ENCODE measurements around the gene ARHGAP25.

ARHGAP25 gene

GRCh38 chr2:68755071-68755470 is 20.5 kb downstream of the ARHGAP25 start:
- Histone ChIP-seq H3K4me3 (ENCODE audit: insufficient read depth in 1 of 2, low read depth in 1 of 2, low read length in 2 of 2) (no peak overlapping the region), H2BK15ac (ENCODE audit: low read depth, poor library complexity, severe bottlenecking) (no peak overlapping the region), H3K27me3 (ENCODE audit: control insufficient read depth in 1 of 2, insufficient read depth in 1 of 2, low read length in 2 of 2) (no peaks in the 10 kb centered on the region), H2BK120ac (ENCODE audit: low read depth, low read length) (no peak overlapping the region), H3K4me2 (ENCODE audit: low read length, poor library complexity, severe bottlenecking) (no peak overlapping the region), H3K4me1 (ENCODE audit: control insufficient read depth, insufficient read depth, low read depth, low read length) (no peaks in the 10 kb centered on the region), H3K18ac (ENCODE audit: low read depth in 1 of 2, low read length in 2 of 2) (no peak overlapping the region), H3K36me3 (ENCODE audit: control insufficient read depth in 1 of 2, insufficient read depth in 2 of 2, low read depth in 1 of 2, low read length in 2 of 2) (no peaks in the 10 kb centered on the region), H3K27ac (ENCODE audit: low read length, poor library complexity, severe bottlenecking) (no peak overlapping the region), H2BK12ac (ENCODE audit: low read length in 2 of 2) (no peak overlapping the region), H2BK5ac (ENCODE audit: low read depth, low read length, poor library complexity, severe bottlenecking) (no peak overlapping the region), H3K9me3 (ENCODE audit: control insufficient read depth, low read length) (peaks cover 12% of the 10 kb centered on the region), H2AK5ac (ENCODE audit: low read length, severe bottlenecking) (no peak overlapping the region), H3K79me1 (replicated peaks; ENCODE audit: low read length, poor library complexity, severe bottlenecking) (no peaks in the 10 kb centered on the region), H2AFZ (ENCODE audit: low read depth, low read length) (no peak overlapping the region), H3K23ac (ENCODE audit: low read length in 2 of 2) (no peak overlapping the region), H3K14ac (ENCODE audit: low read length in 2 of 2) (no peak overlapping the region), H4K8ac (ENCODE audit: low read length) (no peak overlapping the region), H3K4ac (ENCODE audit: low read depth in 1 of 2, low read length in 2 of 2) (no peak overlapping the region), H4K91ac (ENCODE audit: low read length) (no peak overlapping the region), H3K9ac (ENCODE audit: low read length) (no peak overlapping the region)
- DNase-seq: peak; percentile 53

GRCh38 chr2:68756178-68756577 is 21.6 kb downstream of the ARHGAP25 start:
- Histone ChIP-seq H3K4me1 (ENCODE audit: control insufficient read depth, insufficient read depth, low read depth, low read length) (no peaks in the 10 kb centered on the region), H3K79me1 (replicated peaks; ENCODE audit: low read length, poor library complexity, severe bottlenecking) (no peaks in the 10 kb centered on the region), H3K14ac (ENCODE audit: low read length in 2 of 2) (no peak overlapping the region), H3K27ac (ENCODE audit: low read length, poor library complexity, severe bottlenecking) (no peak overlapping the region), H4K91ac (ENCODE audit: low read length) (no peak overlapping the region), H3K27me3 (ENCODE audit: control insufficient read depth in 1 of 2, insufficient read depth in 1 of 2, low read length in 2 of 2) (no peaks in the 10 kb centered on the region), H3K9ac (ENCODE audit: low read length) (no peak overlapping the region), H2AFZ (ENCODE audit: low read depth, low read length) (no peak overlapping the region), H2BK5ac (ENCODE audit: low read depth, low read length, poor library complexity, severe bottlenecking) (no peak overlapping the region), H3K4ac (ENCODE audit: low read depth in 1 of 2, low read length in 2 of 2) (peak overlapping the region in 1 of 2 experiments; percentile 68), H3K4me3 (ENCODE audit: insufficient read depth in 1 of 2, low read depth in 1 of 2, low read length in 2 of 2) (no peak overlapping the region), H3K18ac (ENCODE audit: low read depth in 1 of 2, low read length in 2 of 2) (peak overlapping the region; percentile 3 to 81), H3K23ac (ENCODE audit: low read length in 2 of 2) (no peak overlapping the region), H3K4me2 (ENCODE audit: low read length, poor library complexity, severe bottlenecking) (no peak overlapping the region), H4K8ac (ENCODE audit: low read length) (peak overlapping the region; percentile 14), H3K9me3 (ENCODE audit: control insufficient read depth, low read length) (peaks cover 12% of the 10 kb centered on the region), H2AK5ac (ENCODE audit: low read length, severe bottlenecking) (no peak overlapping the region), H2BK120ac (ENCODE audit: low read depth, low read length) (peak overlapping the region; percentile 34), H2BK12ac (ENCODE audit: low read length in 2 of 2) (peak overlapping the region; percentile 11 to 86), H3K36me3 (ENCODE audit: control insufficient read depth in 1 of 2, insufficient read depth in 2 of 2, low read depth in 1 of 2, low read length in 2 of 2) (no peaks in the 10 kb centered on the region), H2BK15ac (ENCODE audit: low read depth, poor library complexity, severe bottlenecking) (no peak overlapping the region)
- WGBS: 53% methylated on average over 2 of the region's 2 CpGs
- no peak for DNase-seq

GRCh38 chr2:68757081-68757480 is 22.5 kb downstream of the ARHGAP25 start:
- H3K14ac ChIP-seq (ENCODE audit: low read length in 2 of 2): no peak overlapping the region
- no peaks in the 10 kb centered on the region for H3K79me1 ChIP-seq (replicated peaks; ENCODE audit: low read length, poor library complexity, severe bottlenecking)
- H3K36me3 ChIP-seq (ENCODE audit: control insufficient read depth in 1 of 2, insufficient read depth in 2 of 2, low read depth in 1 of 2, low read length in 2 of 2): no peaks in the 10 kb centered on the region
- H3K4ac ChIP-seq (ENCODE audit: low read depth in 1 of 2, low read length in 2 of 2): no peak overlapping the region
- H4K8ac ChIP-seq (ENCODE audit: low read length): no peak overlapping the region
- no peak overlapping the region for H3K4me2 ChIP-seq (ENCODE audit: low read length, poor library complexity, severe bottlenecking)
- no peak overlapping the region for H3K23ac ChIP-seq (ENCODE audit: low read length in 2 of 2)
- H3K9ac ChIP-seq (ENCODE audit: low read length): no peak overlapping the region
- DNase-seq: no peak
- WGBS: 80% methylated on average over 1 of the region's 2 CpGs
- no peak overlapping the region for H2BK120ac ChIP-seq (ENCODE audit: low read depth, low read length)
- no peak overlapping the region for H2BK5ac ChIP-seq (ENCODE audit: low read depth, low read length, poor library complexity, severe bottlenecking)
- H2BK12ac ChIP-seq (ENCODE audit: low read length in 2 of 2): no peak overlapping the region
- no peak overlapping the region for H3K27ac ChIP-seq (ENCODE audit: low read length, poor library complexity, severe bottlenecking)
- H2AK5ac ChIP-seq (ENCODE audit: low read length, severe bottlenecking): no peak overlapping the region
- no peak overlapping the region for H2AFZ ChIP-seq (ENCODE audit: low read depth, low read length)
- H3K4me3 ChIP-seq (ENCODE audit: insufficient read depth in 1 of 2, low read depth in 1 of 2, low read length in 2 of 2): no peak overlapping the region
- no peaks in the 10 kb centered on the region for H3K4me1 ChIP-seq (ENCODE audit: control insufficient read depth, insufficient read depth, low read depth, low read length)
- no peaks in the 10 kb centered on the region for H3K27me3 ChIP-seq (ENCODE audit: control insufficient read depth in 1 of 2, insufficient read depth in 1 of 2, low read length in 2 of 2)
- H4K91ac ChIP-seq (ENCODE audit: low read length): no peak overlapping the region
- H3K9me3 ChIP-seq (ENCODE audit: control insufficient read depth, low read length): peaks cover 12% of the 10 kb centered on the region
- H2BK15ac ChIP-seq (ENCODE audit: low read depth, poor library complexity, severe bottlenecking): no peak overlapping the region
- no peak overlapping the region for H3K18ac ChIP-seq (ENCODE audit: low read depth in 1 of 2, low read length in 2 of 2)

- no peak overlapping the region for H2AK5ac ChIP-seq (ENCODE audit: low read length, severe bottlenecking)
- H3K4ac ChIP-seq (ENCODE audit: low read depth in 1 of 2, low read length in 2 of 2): no peak overlapping the region
- H2BK15ac ChIP-seq (ENCODE audit: low read depth, poor library complexity, severe bottlenecking): no peak overlapping the region
- no peak overlapping the region for H3K4me3 ChIP-seq (ENCODE audit: insufficient read depth in 1 of 2, low read depth in 1 of 2, low read length in 2 of 2)
- no peaks in the 10 kb centered on the region for H3K79me1 ChIP-seq (replicated peaks; ENCODE audit: low read length, poor library complexity, severe bottlenecking)
- H2BK12ac ChIP-seq (ENCODE audit: low read length in 2 of 2): peak overlapping the region in 1 of 2 experiments; percentile 20
- no peak overlapping the region for H3K18ac ChIP-seq (ENCODE audit: low read depth in 1 of 2, low read length in 2 of 2)
- no peak overlapping the region for H2BK120ac ChIP-seq (ENCODE audit: low read depth, low read length)
- H3K9me3 ChIP-seq (ENCODE audit: control insufficient read depth, low read length): peaks cover 3% of the 10 kb centered on the region
- H3K27me3 ChIP-seq (ENCODE audit: control insufficient read depth in 1 of 2, insufficient read depth in 1 of 2, low read length in 2 of 2): no peaks in the 10 kb centered on the region
- H3K4me1 ChIP-seq (ENCODE audit: control insufficient read depth, insufficient read depth, low read depth, low read length): no peaks in the 10 kb centered on the region
- WGBS: 79% methylated on average over 1 of the region's 2 CpGs
- no peak for DNase-seq
- no peak overlapping the region for H3K14ac ChIP-seq (ENCODE audit: low read length in 2 of 2)
- no peak overlapping the region for H4K8ac ChIP-seq (ENCODE audit: low read length)
- H3K27ac ChIP-seq (ENCODE audit: low read length, poor library complexity, severe bottlenecking): no peak overlapping the region
- H3K23ac ChIP-seq (ENCODE audit: low read length in 2 of 2): no peak overlapping the region
- no peak overlapping the region for H2AFZ ChIP-seq (ENCODE audit: low read depth, low read length)
- H3K36me3 ChIP-seq (ENCODE audit: control insufficient read depth in 1 of 2, insufficient read depth in 2 of 2, low read depth in 1 of 2, low read length in 2 of 2): no peaks in the 10 kb centered on the region
- no peak overlapping the region for H3K9ac ChIP-seq (ENCODE audit: low read length)
- no peak overlapping the region for H4K91ac ChIP-seq (ENCODE audit: low read length)
- no peak overlapping the region for H2BK5ac ChIP-seq (ENCODE audit: low read depth, low read length, poor library complexity, severe bottlenecking)
- H3K4me2 ChIP-seq (ENCODE audit: low read length, poor library complexity, severe bottlenecking): no peak overlapping the region
Measured at GRCh38 chr2:68762100-68762499, 27.5 kb downstream of the ARHGAP25 start.
